ENCODE measurements around the gene HSPG2.

The HSPG2 gene

GRCh38 chr1:21933397-21934248 is 3.5 kb downstream of the HSPG2 start:
- TF ChIP-seq CTCF (IDR thresholded peaks at IDR 0.05; ENCODE audit: borderline replicate concordance, control extremely low read depth, extremely low read depth, insufficient read depth, missing control alignments): no peak
- DNase-seq (ENCODE audit: low spot score): no peak
- in situ Hi-C loops (cut with MboI; ENCODE audit: low sequenced_read_pairs, unreplicated experiment): no loop called here

- TF ChIP-seq CTCF (IDR thresholded peaks at IDR 0.05; ENCODE audit: borderline replicate concordance, control extremely low read depth, extremely low read depth, insufficient read depth, missing control alignments): no peak
- no peak for DNase-seq (ENCODE audit: low spot score)
- in situ Hi-C loops (cut with MboI; ENCODE audit: low sequenced_read_pairs, unreplicated experiment): no loop called here
These were observed 5.0 kb downstream of the HSPG2 start for GRCh38 chr1:21932127-21932526.

GRCh38 chr1:21931171-21932093 is 5.7 kb downstream of the HSPG2 start:
- no peak for TF ChIP-seq CTCF (IDR thresholded peaks at IDR 0.05; ENCODE audit: borderline replicate concordance, control extremely low read depth, extremely low read depth, insufficient read depth, missing control alignments)
- in situ Hi-C loops (cut with MboI; ENCODE audit: low sequenced_read_pairs, unreplicated experiment): no loop called here
- no peak for DNase-seq (ENCODE audit: low spot score)

GRCh38 chr1:21930629-21931170 is 6.4 kb downstream of the HSPG2 start:
- no peak for DNase-seq (ENCODE audit: low spot score)
- no peak for TF ChIP-seq CTCF (IDR thresholded peaks at IDR 0.05; ENCODE audit: borderline replicate concordance, control extremely low read depth, extremely low read depth, insufficient read depth, missing control alignments)
- in situ Hi-C loops (cut with MboI; ENCODE audit: low sequenced_read_pairs, unreplicated experiment): no loop called here

- no peak for DNase-seq (ENCODE audit: low spot score)
- no peak for TF ChIP-seq CTCF (IDR thresholded peaks at IDR 0.05; ENCODE audit: borderline replicate concordance, control extremely low read depth, extremely low read depth, insufficient read depth, missing control alignments)
- in situ Hi-C loops (cut with MboI; ENCODE audit: low sequenced_read_pairs, unreplicated experiment): no loop called here
These were observed 7.0 kb downstream of the HSPG2 start for GRCh38 chr1:21930080-21930571.

- in situ Hi-C loops (cut with MboI; ENCODE audit: low sequenced_read_pairs, unreplicated experiment): no loop called here
- no peak for TF ChIP-seq CTCF (IDR thresholded peaks at IDR 0.05; ENCODE audit: borderline replicate concordance, control extremely low read depth, extremely low read depth, insufficient read depth, missing control alignments)
- no peak for DNase-seq (ENCODE audit: low spot score)
These were observed 9.4 kb downstream of the HSPG2 start for GRCh38 chr1:21927533-21928237.
